Retinal pigment epithelial cell (primary cell): Measurements from ENCODE around the gene TRAPPC10.

Experiments
- DNase-seq: peaks from one replicate; pipeline ENCODE4 v3.0.0-alpha.2; 2010; ENCODE audit warnings: low read depth
- H3K4me3 ChIP-seq: 2 replicates; pipeline ENCODE4 v1.5.1; 2011; ENCODE audit warnings: mild to moderate bottlenecking, low read length, control low read depth, moderate library complexity
- TF ChIP-seq, protein P1 (sequence below): conservative IDR thresholded peaks from 2 replicates; pipeline ENCODE4 v1.5.1; 2011; ENCODE audit warnings: low read depth, low read length, control low read depth, inconsistent platforms

Gene TRAPPC10

DNA sequence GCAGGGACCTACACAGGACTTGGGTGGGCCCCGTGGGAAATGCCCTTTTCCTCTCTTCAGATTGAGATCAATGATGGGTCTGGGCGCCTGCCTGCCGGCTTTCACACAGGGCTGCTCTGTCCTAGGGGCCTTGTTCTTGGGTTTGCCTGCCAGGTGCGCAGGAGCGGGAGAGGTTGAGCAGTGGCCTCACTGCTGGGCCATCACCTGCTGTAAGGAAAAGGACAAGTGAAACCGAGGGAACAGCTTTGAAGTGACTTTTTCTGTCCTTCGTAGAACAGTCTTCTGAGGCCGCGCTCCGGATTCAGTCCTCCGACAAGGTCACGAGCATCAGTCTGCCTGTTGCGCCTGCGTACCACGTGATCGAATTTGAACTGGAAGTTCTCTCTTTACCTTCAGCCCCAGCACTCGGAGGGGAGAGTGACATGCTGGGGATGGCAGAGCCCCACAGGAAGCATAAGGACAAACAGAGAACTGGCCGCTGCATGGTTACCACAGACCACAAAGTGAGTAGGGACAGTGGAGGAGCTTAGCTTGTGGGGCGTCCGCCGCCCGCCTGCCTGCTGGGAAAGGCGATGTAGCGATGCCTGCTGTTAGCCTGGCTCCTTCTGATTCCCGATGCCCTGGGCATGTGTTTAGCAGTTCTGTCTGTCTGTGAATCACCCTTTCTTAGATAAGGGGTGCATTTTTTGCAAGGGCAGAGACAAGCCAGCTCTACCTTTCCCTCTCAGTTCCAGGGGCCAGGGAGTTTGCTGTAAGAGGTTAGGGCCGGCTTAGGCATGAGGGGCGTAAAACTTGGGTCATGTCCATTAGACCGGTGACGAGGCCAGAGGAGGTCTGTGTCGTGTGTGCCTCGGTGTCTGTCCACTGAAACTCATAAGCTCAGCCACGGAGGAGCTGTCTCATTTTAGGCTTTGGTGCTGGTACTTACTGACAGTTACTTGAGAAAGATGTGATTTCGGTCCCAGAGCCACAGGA is 75.6 kb downstream of the TRAPPC10 start:
- no peak for DNase-seq
- H3K4me3 ChIP-seq: no peak overlapping the region

DNA sequence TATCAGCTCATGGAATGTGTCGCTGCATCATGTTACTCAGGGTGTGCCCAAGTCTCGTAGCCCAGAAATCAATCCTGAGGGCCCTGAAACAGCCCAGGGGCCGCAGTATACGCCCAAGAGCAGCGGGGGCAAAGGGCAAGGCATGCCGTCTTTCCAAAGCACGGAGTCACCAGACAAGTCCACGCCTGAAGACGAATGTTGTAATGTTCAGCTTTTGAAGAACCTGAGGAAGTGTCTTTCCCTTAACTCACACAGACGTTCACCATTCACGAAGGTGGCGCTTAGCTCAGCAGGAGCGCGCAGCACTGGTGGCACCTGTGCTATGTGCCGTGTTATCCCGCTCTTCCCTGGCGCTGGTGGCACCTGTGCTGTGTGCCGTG is 76.3 kb downstream of the TRAPPC10 start:
- DNase-seq: no peak
- TF ChIP-seq, protein P1, sequence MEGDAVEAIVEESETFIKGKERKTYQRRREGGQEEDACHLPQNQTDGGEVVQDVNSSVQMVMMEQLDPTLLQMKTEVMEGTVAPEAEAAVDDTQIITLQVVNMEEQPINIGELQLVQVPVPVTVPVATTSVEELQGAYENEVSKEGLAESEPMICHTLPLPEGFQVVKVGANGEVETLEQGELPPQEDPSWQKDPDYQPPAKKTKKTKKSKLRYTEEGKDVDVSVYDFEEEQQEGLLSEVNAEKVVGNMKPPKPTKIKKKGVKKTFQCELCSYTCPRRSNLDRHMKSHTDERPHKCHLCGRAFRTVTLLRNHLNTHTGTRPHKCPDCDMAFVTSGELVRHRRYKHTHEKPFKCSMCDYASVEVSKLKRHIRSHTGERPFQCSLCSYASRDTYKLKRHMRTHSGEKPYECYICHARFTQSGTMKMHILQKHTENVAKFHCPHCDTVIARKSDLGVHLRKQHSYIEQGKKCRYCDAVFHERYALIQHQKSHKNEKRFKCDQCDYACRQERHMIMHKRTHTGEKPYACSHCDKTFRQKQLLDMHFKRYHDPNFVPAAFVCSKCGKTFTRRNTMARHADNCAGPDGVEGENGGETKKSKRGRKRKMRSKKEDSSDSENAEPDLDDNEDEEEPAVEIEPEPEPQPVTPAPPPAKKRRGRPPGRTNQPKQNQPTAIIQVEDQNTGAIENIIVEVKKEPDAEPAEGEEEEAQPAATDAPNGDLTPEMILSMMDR: no peak
- no peak overlapping the region for H3K4me3 ChIP-seq

More for the DNA sequence above, 75.6 kb downstream of the TRAPPC10 start:
- TF ChIP-seq, protein P1: no peak

DNA sequence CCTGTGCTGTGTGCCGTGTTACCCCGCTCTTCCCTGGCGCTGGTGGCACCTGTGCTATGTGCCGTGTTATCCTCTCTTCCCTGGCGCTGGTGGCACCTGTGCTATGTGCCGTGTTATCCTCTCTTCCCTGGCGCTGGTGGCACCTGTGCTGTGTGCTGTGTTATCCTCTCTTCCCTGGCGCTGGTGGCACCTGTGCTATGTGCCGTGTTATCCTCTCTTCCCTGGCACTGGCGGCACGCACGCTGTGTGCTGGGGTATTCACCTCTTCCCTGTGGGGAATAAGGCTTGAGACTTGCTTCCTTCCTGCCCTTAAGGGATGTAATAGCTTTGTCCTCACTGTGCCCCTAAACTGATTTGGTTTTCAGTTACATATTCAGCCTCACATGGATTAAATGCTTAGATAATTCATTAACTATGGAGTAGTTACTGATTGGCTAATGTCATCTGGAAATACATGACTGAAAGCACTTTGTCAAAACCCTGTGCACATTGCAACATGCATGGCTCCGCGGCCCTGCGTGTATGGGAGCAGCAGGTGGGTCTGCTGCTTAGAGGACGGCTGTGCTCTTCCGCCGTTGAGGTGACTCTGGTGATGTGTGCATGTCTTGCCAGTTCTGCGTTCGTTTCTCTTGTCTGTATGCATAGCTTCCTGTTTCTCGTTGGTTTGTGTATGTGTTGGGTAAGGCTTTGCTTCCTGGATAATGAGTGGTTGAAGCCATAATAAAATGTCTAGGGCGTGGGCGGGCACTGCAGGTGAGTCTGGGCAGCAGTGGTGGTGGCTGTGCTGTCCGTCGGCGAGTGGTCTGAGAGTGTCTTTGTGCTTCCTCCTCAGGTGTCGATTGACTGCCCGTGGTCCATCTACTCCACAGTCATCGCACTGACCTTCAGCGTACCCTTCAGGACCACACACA is 77.1 kb downstream of the TRAPPC10 start:
- H3K4me3 ChIP-seq: no peak overlapping the region
- TF ChIP-seq, protein P1: no peak
- no peak for DNase-seq

DNA sequence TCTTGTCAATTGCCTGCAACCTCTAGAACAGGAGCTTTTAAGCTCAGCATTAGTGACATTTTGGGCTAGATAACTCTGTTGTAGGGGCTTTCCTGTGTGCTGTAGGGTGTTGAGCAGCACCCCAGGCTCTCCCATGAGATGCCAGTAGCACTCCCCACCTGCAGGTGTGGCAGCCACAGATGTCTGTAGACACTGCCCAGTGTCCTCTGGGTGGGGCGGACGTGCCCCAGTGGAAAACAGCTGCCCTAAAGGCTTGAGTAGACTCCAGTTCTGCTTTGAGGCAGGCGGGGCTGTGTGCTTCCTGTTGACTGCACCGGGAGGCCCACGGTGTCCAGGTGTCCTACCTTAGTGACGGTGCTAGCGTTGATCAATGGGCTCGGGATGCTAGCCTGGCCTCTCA is 78.2 kb downstream of the TRAPPC10 start:
- DNase-seq: no peak
- TF ChIP-seq, protein P1: no peak
- no peak overlapping the region for H3K4me3 ChIP-seq

DNA sequence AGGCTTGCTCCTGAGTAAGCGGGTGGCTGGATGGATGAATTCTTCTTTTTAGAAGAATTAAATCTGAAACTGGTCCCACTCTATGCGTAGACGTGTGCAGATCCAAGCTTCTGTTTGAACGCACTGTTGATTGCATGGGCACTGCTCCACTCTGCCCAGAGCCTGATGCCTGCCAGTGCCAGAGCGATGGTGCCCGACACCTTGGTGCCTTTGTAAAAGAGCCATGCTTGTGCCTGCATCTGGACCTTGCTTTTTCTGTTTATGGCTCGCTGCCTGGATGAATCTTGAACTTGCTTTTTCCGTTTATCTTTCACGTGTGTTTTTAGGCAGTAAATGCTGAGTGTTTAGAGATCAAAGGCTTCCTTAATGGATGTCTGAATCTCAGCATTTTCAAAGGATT is 80.1 kb downstream of the TRAPPC10 start:
- TF ChIP-seq, protein P1: no peak
- DNase-seq: no peak
- H3K4me3 ChIP-seq: no peak overlapping the region

DNA sequence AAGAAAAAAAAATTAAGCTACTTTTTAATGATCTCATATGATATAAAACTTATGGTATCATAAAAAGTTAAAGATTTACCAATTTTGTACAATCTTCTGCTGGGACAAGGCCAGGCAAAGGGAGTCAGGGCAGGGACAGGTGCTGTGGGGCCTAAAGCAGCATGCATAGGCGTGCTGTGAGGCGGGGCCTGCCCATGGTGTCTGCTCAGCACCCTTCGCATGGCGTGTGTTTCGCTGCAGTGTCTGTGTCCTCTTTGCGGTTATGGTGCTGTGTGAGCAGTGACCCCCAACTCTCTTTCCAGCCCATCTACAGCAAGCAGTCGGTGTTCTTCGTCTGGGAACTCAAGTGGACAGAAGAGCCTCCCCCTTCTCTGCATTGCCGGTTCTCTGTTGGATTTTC is 81.7 kb downstream of the TRAPPC10 start:
- TF ChIP-seq, protein P1: no peak
- DNase-seq: no peak
- H3K4me3 ChIP-seq: no peak overlapping the region
